Activated B cell treated with CpG ODN at 0.5 μM for 24 hours (primary cell): ENCODE data around the gene RHO. TPM values are rescaled to one million over a fixed set of nuclear protein-coding genes. Genes with fewer than 3 reads are reported as not detected.
"Not testable (repeated sequence)": the region's sequence is repeated elsewhere in the genome, so short reads cannot be mapped to it uniquely, and the experiment has no call there.

Experiments
- ATAC-seq: fragments of 200-7000 bp; cut with Tn5 transposase; one replicate; pipeline ENCODE4 v1.10.0; 2021; ENCODE audit warnings: low read depth, mild to moderate bottlenecking, moderate library complexity
- CTCF ChIA-PET: fragments of 350-600 bp; sonication (Branson Sonifier 250); formaldehyde crosslinking; loops from one replicate; lab custom pipeline; 2021; ENCODE audit warnings: antibody characterized with exemption; lab: Charles Lee
- POLR2A ChIA-PET: fragments of 350-600 bp; sonication (Branson Sonifier 250); formaldehyde crosslinking; loops from one replicate; lab custom pipeline; 2021; ENCODE audit warnings: antibody characterized with exemption; lab: Charles Lee
- DNase-seq: peaks from one replicate; pipeline ENCODE4 v3.0.0; 2022
- H3K27ac Mint-ChIP-seq: one replicate; pipeline ENCODE4 v1.8.0; 2020; ENCODE audit warnings: mixed read lengths
- H3K27me3 Mint-ChIP-seq: one replicate; pipeline ENCODE4 v1.8.0; 2021; ENCODE audit warnings: mixed read lengths
- H3K36me3 Mint-ChIP-seq: one replicate; pipeline ENCODE4 v1.8.0; 2021; ENCODE audit warnings: low read depth, mixed read lengths
- H3K4me1 Mint-ChIP-seq: one replicate; pipeline ENCODE4 v1.8.0; 2021; ENCODE audit warnings: mixed read lengths
- H3K4me3 Mint-ChIP-seq: one replicate; pipeline ENCODE4 v1.8.0; 2020; ENCODE audit warnings: mild to moderate bottlenecking, mixed read lengths
- H3K9me3 Mint-ChIP-seq: one replicate; pipeline ENCODE4 v1.8.0; 2020; ENCODE audit warnings: mixed read lengths
- intact Hi-C: fragments of 100-400 bp; cut with micrococcal nuclease; formaldehyde crosslinking; loops from one replicate; pipeline ENCODE4 v1.15.1; 2024
- total RNA-seq: library from RNA; stranded (reverse); gene quantifications from 2 replicates; pipeline ENCODE4 v1.2.3, GENCODE V29; 2022
- TF ChIP-seq, protein P1 (sequence below): fragments of 200-600 bp; IDR thresholded peaks from one replicate; pipeline ENCODE4 v1.8.0; 2022; ENCODE audit warnings: antibody characterized with exemption, mild to moderate bottlenecking

RHO gene
- total RNA-seq, 1 donor from 2014 or later, result not detected

DNA sequence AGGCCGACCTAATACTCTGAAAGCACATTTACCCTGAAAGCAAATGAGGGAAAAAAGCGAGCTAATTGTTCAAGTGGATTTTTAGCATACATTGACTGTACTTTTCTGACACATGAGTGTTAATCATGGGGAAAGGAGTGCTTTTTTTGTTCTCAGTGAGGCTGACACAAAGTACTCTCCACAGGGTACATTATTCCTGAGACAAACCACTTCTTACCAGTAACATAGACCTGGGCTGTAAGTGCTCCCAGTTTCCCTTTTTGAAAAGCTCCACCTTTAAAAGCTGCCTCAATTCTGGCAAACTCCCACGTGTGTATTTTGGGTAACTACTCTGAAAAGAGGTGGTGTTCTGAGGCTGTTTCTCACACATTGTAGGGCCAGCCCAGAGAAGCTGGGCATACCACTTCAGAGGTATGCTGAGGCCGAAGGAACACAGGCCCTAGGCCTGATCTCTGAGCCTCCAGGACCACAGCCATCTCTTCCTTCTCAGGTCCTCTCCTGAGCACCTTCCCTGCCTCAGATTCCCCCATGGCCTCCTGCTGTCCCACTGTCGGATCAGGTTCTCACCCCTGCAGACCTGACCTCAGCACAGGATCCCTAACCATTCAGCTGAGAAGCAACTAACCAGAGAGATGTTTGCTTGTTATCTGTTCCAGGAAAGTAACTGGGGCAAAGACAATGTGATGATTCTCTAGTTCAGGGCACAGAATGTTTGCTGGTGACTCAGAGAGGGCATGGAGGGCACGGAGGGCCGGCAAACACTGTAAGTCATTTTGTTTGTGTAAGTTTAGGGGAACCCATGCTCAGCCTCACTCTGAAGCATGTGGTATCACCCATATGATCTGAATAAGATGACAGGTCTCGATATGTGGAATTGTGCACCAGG is 29.6 kb upstream of the RHO start:
- peaks cover 27% of the 10 kb centered on the region for H3K36me3 Mint-ChIP-seq
- H3K27me3 Mint-ChIP-seq, ATAC-seq, intact Hi-C loops, H3K9me3 Mint-ChIP-seq, H3K4me1 Mint-ChIP-seq, H3K4me3 Mint-ChIP-seq, POLR2A ChIA-PET, H3K27ac Mint-ChIP-seq, CTCF ChIA-PET, DNase-seq: not testable (repeated sequence)

- H3K4me1 Mint-ChIP-seq, H3K4me3 Mint-ChIP-seq, H3K27me3 Mint-ChIP-seq, POLR2A ChIA-PET, intact Hi-C loops, ATAC-seq, H3K27ac Mint-ChIP-seq, DNase-seq, H3K9me3 Mint-ChIP-seq: not testable (repeated sequence)
- CTCF ChIA-PET, result interaction anchor here (1.7 kb wide), 1 partner anchor 10 kb away, joined by 6 read pairs; no protein-coding TSS in a partner anchor
- H3K36me3 Mint-ChIP-seq, result peaks cover 25% of the 10 kb centered on the region
Observed at GRCh38 chr3:129499604-129500333, 28.7 kb upstream of the RHO start.

- no peaks in the 10 kb centered on the region for H3K4me1 Mint-ChIP-seq
- peaks cover 25% of the 10 kb centered on the region for H3K36me3 Mint-ChIP-seq
- no peak overlapping the region for H3K4me3 Mint-ChIP-seq
- H3K9me3 Mint-ChIP-seq, result no peaks in the 10 kb centered on the region
- no peak overlapping the region for H3K27ac Mint-ChIP-seq
- ChIA-PET POLR2A (no interaction called here), CTCF (interaction anchor here (1.7 kb wide), 1 partner anchor 10 kb away, joined by 6 read pairs; no protein-coding TSS in a partner anchor)
- intact Hi-C loops, result no loop called here
- DNase-seq (no peak), ATAC-seq (no peak)
- H3K27me3 Mint-ChIP-seq, result no peaks in the 10 kb centered on the region
- TF ChIP-seq, protein P1, sequence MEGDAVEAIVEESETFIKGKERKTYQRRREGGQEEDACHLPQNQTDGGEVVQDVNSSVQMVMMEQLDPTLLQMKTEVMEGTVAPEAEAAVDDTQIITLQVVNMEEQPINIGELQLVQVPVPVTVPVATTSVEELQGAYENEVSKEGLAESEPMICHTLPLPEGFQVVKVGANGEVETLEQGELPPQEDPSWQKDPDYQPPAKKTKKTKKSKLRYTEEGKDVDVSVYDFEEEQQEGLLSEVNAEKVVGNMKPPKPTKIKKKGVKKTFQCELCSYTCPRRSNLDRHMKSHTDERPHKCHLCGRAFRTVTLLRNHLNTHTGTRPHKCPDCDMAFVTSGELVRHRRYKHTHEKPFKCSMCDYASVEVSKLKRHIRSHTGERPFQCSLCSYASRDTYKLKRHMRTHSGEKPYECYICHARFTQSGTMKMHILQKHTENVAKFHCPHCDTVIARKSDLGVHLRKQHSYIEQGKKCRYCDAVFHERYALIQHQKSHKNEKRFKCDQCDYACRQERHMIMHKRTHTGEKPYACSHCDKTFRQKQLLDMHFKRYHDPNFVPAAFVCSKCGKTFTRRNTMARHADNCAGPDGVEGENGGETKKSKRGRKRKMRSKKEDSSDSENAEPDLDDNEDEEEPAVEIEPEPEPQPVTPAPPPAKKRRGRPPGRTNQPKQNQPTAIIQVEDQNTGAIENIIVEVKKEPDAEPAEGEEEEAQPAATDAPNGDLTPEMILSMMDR, result no peak
Observed at GRCh38 chr3:129500334-129500658, 28.1 kb upstream of the RHO start.

DNA sequence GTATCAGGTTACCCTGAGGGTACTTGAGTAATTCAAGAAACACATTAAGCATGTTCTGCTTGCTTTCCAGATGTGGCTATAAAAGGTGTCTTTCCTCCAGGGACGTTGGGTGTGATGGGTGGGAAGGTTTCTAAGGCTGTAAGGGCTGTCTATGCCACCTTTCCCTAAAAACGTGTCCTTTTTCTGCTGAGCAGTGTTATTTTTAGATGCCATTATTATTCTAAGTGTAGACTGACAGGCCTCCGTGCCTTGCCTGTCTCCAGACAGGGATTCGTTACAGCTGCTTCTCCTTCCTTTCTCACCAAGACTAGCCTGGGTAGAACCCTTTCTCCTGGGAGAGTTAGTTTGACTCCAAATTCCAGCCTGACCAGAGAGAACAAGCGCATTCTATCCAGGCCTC is 26.8 kb upstream of the RHO start:
- ATAC-seq, result no peak
- no peak for DNase-seq
- ChIA-PET POLR2A (no interaction called here), CTCF (interaction anchor here (1.7 kb wide), 1 partner anchor 11 kb away, joined by 6 read pairs; no protein-coding TSS in a partner anchor)
- intact Hi-C loops, result no loop called here
- Mint-ChIP-seq H3K27me3 (no peaks in the 10 kb centered on the region), H3K9me3 (no peaks in the 10 kb centered on the region), H3K4me3 (no peak overlapping the region), H3K36me3 (peaks cover 27% of the 10 kb centered on the region), H3K4me1 (no peaks in the 10 kb centered on the region), H3K27ac (no peak overlapping the region)
- TF ChIP-seq, protein P1, result no peak

- peaks cover 27% of the 10 kb centered on the region for H3K36me3 Mint-ChIP-seq
- H3K27ac Mint-ChIP-seq, result no peak overlapping the region
- H3K4me3 Mint-ChIP-seq, result no peak overlapping the region
- intact Hi-C loops, result no loop called here
- H3K4me1 Mint-ChIP-seq, result no peaks in the 10 kb centered on the region
- TF ChIP-seq, protein P1, result no peak
- ChIA-PET CTCF (interaction anchor here (1.3 kb wide), 1 partner anchor 13 kb away, joined by 3 read pairs; no protein-coding TSS in a partner anchor), POLR2A (no interaction called here)
- no peaks in the 10 kb centered on the region for H3K27me3 Mint-ChIP-seq
- DNase-seq, result no peak
- no peaks in the 10 kb centered on the region for H3K9me3 Mint-ChIP-seq
- no peak for ATAC-seq
Observed at GRCh38 chr3:129502641-129503408, 25.6 kb upstream of the RHO start.
